ENCODE measurements around the gene TYW5.
"Not testable (repeated sequence)": the region's sequence is repeated elsewhere in the genome, so short reads cannot be mapped to it uniquely, and the experiment has no call there.

TYW5 gene

DNA sequence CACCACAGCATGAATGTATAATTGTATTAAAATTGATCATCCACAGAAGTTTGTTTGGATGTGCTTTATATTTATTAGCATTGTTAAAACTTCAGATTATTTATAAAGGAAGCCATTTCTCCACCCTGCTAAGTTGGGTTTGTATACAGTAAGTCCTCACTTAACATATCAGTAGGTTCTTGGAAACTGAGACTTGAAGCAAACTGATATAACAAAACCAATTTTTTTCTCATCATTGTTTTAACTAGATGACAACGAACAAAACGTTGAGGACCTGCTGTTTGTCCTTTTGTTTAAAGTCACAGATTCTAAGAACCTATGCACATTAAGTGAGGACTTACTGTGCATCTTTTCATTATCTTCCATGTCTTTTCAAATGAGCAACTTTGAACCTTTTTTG, 27.1 kb downstream of the TYW5 start:
- no peak overlapping the region for H3K4me3 ChIP-seq (ENCODE audit: low read depth in 1 of 2, low read length in 2 of 2)
- peaks cover 8 to 40% of the 10 kb centered on the region in 2 donors for H3K36me3 ChIP-seq (ENCODE audit: control insufficient read depth in 1 of 2, insufficient read depth in 2 of 2, low read length in 2 of 2)
- H3K9ac ChIP-seq (ENCODE audit: low read depth in 1 of 2, low read length in 2 of 2) = no peak overlapping the region
- no peaks in the 10 kb centered on the region for H3K27me3 ChIP-seq (ENCODE audit: control insufficient read depth in 1 of 2, insufficient read depth in 2 of 2, low read length in 2 of 2)
- H3K27ac ChIP-seq (ENCODE audit: low read depth, low read length) = no peak overlapping the region
- H3K4me1 ChIP-seq (ENCODE audit: control insufficient read depth in 1 of 2, insufficient read depth in 2 of 2, low read length in 2 of 2) = no peaks in the 10 kb centered on the region
- H3K9me3 ChIP-seq (ENCODE audit: control insufficient read depth in 1 of 2, low read length in 2 of 2) = no peaks in the 10 kb centered on the region

DNA sequence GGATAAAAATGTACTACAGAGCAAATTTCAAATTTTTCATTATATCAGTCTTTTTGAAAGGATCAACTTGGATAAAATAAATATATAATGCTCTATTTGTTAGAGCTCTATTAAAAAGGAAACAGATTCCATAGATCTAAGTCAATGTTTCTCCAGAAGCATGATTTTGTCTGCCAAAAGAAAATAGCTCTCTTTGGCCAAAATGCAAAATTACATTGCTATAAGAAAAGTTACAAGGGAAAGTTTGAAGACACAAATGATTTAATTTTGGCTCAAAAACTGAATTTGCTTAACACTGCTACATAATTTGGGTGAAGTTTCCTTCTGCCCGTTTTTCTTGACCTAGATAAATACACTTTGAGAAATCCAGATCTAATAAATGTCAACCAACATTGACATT, 28.5 kb downstream of the TYW5 start:
- Histone ChIP-seq H3K27ac (ENCODE audit: low read depth, low read length) (no peak overlapping the region), H3K9me3 (ENCODE audit: control insufficient read depth in 1 of 2, low read length in 2 of 2) (no peaks in the 10 kb centered on the region), H3K27me3 (ENCODE audit: control insufficient read depth in 1 of 2, insufficient read depth in 2 of 2, low read length in 2 of 2) (no peaks in the 10 kb centered on the region), H3K4me1 (ENCODE audit: control insufficient read depth in 1 of 2, insufficient read depth in 2 of 2, low read length in 2 of 2) (no peaks in the 10 kb centered on the region), H3K9ac (ENCODE audit: low read depth in 1 of 2, low read length in 2 of 2) (no peak overlapping the region), H3K4me3 (ENCODE audit: low read depth in 1 of 2, low read length in 2 of 2) (no peak overlapping the region), H3K36me3 (ENCODE audit: control insufficient read depth in 1 of 2, insufficient read depth in 2 of 2, low read length in 2 of 2) (peaks cover 0 to 27% of the 10 kb centered on the region in 2 donors)

DNA sequence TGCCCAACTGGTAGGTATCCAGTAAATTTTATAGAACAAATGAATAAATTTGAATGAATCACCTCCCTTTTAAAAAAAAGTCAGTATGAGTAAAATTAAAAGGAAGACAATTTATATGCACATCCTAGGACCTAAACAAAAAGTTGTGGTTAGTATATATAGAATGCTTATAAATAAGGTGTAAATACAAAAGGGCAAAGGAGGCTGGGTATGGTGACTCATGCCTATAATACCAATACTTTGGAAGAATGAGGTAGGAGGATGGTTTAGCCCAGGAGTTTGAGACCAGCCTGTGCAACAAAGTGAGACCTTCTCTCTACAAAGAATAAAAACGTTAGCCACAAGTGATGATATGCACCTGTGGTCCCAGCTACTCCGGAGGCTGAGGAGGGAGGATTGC, 31.4 kb downstream of the TYW5 start:
- no peak overlapping the region for H3K27ac ChIP-seq (ENCODE audit: low read depth, low read length)
- no peaks in the 10 kb centered on the region for H3K4me1 ChIP-seq (ENCODE audit: control insufficient read depth in 1 of 2, insufficient read depth in 2 of 2, low read length in 2 of 2)
- no peak overlapping the region for H3K9ac ChIP-seq (ENCODE audit: low read depth in 1 of 2, low read length in 2 of 2)
- H3K36me3 ChIP-seq (ENCODE audit: control insufficient read depth in 1 of 2, insufficient read depth in 2 of 2, low read length in 2 of 2) = peaks cover 0 to 12% of the 10 kb centered on the region in 2 donors
- H3K9me3 ChIP-seq (ENCODE audit: control insufficient read depth in 1 of 2, low read length in 2 of 2) = no peaks in the 10 kb centered on the region
- no peaks in the 10 kb centered on the region for H3K27me3 ChIP-seq (ENCODE audit: control insufficient read depth in 1 of 2, insufficient read depth in 2 of 2, low read length in 2 of 2)
- H3K4me3 ChIP-seq (ENCODE audit: low read depth in 1 of 2, low read length in 2 of 2) = no peak overlapping the region

DNA sequence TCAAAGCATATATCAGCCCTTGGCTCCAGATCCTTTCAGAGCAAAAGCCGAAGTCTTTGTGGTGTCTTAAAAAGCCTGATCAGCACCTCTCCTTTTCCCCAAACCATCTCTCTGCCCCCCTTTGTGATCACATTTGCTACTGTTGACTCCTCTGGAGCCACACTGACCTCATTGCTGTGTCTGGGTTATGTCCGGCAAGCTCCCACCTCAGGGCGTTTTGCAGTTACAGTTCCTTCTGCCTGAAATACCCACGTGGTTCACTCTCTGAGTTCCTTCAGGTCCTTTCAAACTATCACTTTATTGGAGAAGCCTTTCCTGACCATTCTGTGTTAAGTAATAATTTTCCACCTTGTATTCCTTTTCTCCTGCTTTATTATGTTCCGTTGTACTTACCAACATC, 32.4 kb downstream of the TYW5 start:
- Histone ChIP-seq H3K4me1 (ENCODE audit: control insufficient read depth in 1 of 2, insufficient read depth in 2 of 2, low read length in 2 of 2) (no peaks in the 10 kb centered on the region), H3K27ac (ENCODE audit: low read depth, low read length) (no peak overlapping the region), H3K27me3 (ENCODE audit: control insufficient read depth in 1 of 2, insufficient read depth in 2 of 2, low read length in 2 of 2) (no peaks in the 10 kb centered on the region), H3K9ac (ENCODE audit: low read depth in 1 of 2, low read length in 2 of 2) (no peak overlapping the region), H3K36me3 (ENCODE audit: control insufficient read depth in 1 of 2, insufficient read depth in 2 of 2, low read length in 2 of 2) (peaks cover 0 to 17% of the 10 kb centered on the region in 2 donors), H3K9me3 (ENCODE audit: control insufficient read depth in 1 of 2, low read length in 2 of 2) (no peaks in the 10 kb centered on the region), H3K4me3 (ENCODE audit: low read depth in 1 of 2, low read length in 2 of 2) (no peak overlapping the region)

DNA sequence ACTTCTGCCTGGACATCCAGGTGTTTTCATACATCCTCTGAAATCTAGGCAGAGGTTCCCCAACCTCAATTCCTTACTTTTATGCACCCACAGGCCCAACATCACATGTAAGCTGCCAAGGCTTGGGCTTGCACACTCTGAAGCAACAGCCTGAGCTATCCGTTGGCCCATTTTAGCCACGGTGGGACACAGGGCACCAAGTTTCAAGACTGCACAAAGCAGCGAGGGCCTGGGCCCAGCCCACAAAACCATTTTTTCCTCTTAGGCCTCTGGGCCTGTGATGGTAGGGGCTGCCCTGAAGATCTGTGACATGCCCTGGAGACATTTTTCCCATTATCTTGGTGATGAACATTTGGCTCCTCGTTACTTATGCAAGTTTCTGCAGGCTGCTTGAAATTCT, 38.3 kb downstream of the TYW5 start:
- Histone ChIP-seq H3K4me3 (ENCODE audit: low read depth in 1 of 2, low read length in 2 of 2) (no peak overlapping the region), H3K27ac (ENCODE audit: low read depth, low read length) (no peak overlapping the region), H3K27me3 (ENCODE audit: control insufficient read depth in 1 of 2, insufficient read depth in 2 of 2, low read length in 2 of 2) (no peaks in the 10 kb centered on the region), H3K9me3 (ENCODE audit: control insufficient read depth in 1 of 2, low read length in 2 of 2) (peaks cover 0 to 8% of the 10 kb centered on the region in 2 donors), H3K36me3 (ENCODE audit: control insufficient read depth in 1 of 2, insufficient read depth in 2 of 2, low read length in 2 of 2) (peaks cover 0 to 15% of the 10 kb centered on the region in 2 donors), H3K9ac (ENCODE audit: low read depth in 1 of 2, low read length in 2 of 2) (no peak overlapping the region), H3K4me1 (ENCODE audit: control insufficient read depth in 1 of 2, insufficient read depth in 2 of 2, low read length in 2 of 2) (peaks cover 15 to 22% of the 10 kb centered on the region in 2 donors)

DNA sequence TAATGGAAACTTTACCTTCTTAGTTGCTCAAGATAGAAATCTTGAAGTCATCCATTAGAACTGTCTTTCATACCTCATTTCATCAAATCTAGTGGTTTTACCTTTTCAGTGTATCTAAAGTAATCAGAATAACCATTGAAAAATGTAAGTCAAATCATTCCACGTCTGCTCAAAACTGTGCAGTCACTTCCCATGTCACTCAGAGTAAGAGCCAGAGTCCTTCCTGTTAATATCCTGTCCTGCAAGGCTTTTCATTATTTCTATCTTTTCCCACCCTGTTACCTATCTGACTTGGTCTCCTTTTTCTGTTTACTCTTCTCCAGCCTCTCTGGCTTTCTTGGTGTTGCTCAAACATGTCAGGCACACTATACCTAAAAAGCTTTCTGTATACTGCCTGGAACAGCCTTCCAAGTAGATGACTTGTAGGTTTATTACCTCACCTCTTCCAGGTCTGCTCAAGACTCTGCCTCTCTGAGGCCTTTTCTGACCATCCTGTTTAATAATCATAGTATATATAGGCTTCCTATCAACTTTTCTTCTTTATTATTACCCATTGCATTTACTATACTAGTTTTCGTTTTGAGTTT, 40.8 kb downstream of the TYW5 start:
- H3K9me3 ChIP-seq (ENCODE audit: control insufficient read depth in 1 of 2, low read length in 2 of 2) = peaks cover 0 to 8% of the 10 kb centered on the region in 2 donors
- H3K9ac ChIP-seq (ENCODE audit: low read depth in 1 of 2, low read length in 2 of 2) = no peak overlapping the region
- peaks cover 0 to 15% of the 10 kb centered on the region in 2 donors for H3K36me3 ChIP-seq (ENCODE audit: control insufficient read depth in 1 of 2, insufficient read depth in 2 of 2, low read length in 2 of 2)
- no peaks in the 10 kb centered on the region for H3K27me3 ChIP-seq (ENCODE audit: control insufficient read depth in 1 of 2, insufficient read depth in 2 of 2, low read length in 2 of 2)
- H3K4me1 ChIP-seq (ENCODE audit: control insufficient read depth in 1 of 2, insufficient read depth in 2 of 2, low read length in 2 of 2) = peaks cover 22 to 27% of the 10 kb centered on the region in 2 donors
- H3K27ac ChIP-seq (ENCODE audit: low read depth, low read length) = no peak overlapping the region
- H3K4me3 ChIP-seq (ENCODE audit: low read depth in 1 of 2, low read length in 2 of 2) = no peak overlapping the region

DNA sequence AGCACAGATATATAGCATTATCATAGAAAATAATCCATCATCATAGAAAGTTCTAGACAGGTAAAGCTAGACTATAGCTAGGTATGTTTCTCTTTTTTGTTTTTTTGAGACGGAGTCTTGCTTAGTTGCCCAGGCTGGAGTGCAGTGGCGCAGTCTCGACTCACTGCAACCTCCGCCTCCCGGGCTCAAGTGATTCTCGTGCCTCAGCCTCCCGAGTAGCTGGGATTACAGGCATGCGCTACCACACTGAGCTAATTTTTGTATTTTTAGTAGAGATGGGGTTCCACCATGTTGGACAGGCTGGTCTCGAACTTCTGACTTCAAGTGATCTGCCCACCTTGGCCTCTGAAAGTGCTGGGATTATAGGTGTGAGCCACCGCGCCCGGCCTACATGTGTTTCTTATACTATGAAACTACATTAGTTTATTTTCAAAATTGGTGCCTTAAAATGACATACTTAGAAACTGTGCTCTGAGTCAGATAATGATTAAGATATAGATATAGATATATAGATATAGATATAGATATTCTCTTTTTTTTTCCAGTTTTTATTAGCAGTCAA, 42.7 kb downstream of the TYW5 start:
- not testable (repeated sequence) for H3K9me3 ChIP-seq (ENCODE audit: control insufficient read depth in 1 of 2, low read length in 2 of 2); H3K27me3 ChIP-seq (ENCODE audit: control insufficient read depth in 1 of 2, insufficient read depth in 2 of 2, low read length in 2 of 2); H3K27ac ChIP-seq (ENCODE audit: low read depth, low read length); H3K36me3 ChIP-seq (ENCODE audit: control insufficient read depth in 1 of 2, insufficient read depth in 2 of 2, low read length in 2 of 2)
- Histone ChIP-seq H3K4me1 (ENCODE audit: control insufficient read depth in 1 of 2, insufficient read depth in 2 of 2, low read length in 2 of 2) (peaks cover 22 to 27% of the 10 kb centered on the region in 2 donors), H3K9ac (ENCODE audit: low read depth in 1 of 2, low read length in 2 of 2) (peak overlapping the region in 1 of 2 donors; percentile 99), H3K4me3 (ENCODE audit: low read depth in 1 of 2, low read length in 2 of 2) (peak overlapping the region; percentile 97 to 98)

DNA sequence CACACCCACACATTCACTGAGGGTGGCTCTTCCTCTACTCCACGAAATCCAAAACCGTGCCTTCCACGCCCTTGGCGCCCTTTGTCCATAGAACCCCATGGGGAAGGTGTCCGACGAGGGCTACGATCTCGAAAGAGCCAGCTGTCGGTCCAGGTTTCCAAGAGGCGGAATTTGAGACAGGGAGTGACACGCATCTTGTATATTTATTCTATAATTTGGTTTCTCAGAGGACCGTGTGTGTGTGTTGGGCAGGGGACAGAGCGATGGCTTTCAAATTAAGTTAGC, 43.5 kb downstream of the TYW5 start:
- Histone ChIP-seq H3K4me3 (ENCODE audit: low read depth in 1 of 2, low read length in 2 of 2) (peak overlapping the region; percentile 97 to 98), H3K27ac (ENCODE audit: low read depth, low read length) (peak overlapping the region; percentile 98), H3K27me3 (ENCODE audit: control insufficient read depth in 1 of 2, insufficient read depth in 2 of 2, low read length in 2 of 2) (no peaks in the 10 kb centered on the region), H3K9me3 (ENCODE audit: control insufficient read depth in 1 of 2, low read length in 2 of 2) (peaks cover 0 to 3% of the 10 kb centered on the region in 2 donors), H3K9ac (ENCODE audit: low read depth in 1 of 2, low read length in 2 of 2) (peak overlapping the region; percentile 88 to 99), H3K36me3 (ENCODE audit: control insufficient read depth in 1 of 2, insufficient read depth in 2 of 2, low read length in 2 of 2) (peaks cover 0 to 4% of the 10 kb centered on the region in 2 donors), H3K4me1 (ENCODE audit: control insufficient read depth in 1 of 2, insufficient read depth in 2 of 2, low read length in 2 of 2) (peaks cover 22 to 27% of the 10 kb centered on the region in 2 donors)

DNA sequence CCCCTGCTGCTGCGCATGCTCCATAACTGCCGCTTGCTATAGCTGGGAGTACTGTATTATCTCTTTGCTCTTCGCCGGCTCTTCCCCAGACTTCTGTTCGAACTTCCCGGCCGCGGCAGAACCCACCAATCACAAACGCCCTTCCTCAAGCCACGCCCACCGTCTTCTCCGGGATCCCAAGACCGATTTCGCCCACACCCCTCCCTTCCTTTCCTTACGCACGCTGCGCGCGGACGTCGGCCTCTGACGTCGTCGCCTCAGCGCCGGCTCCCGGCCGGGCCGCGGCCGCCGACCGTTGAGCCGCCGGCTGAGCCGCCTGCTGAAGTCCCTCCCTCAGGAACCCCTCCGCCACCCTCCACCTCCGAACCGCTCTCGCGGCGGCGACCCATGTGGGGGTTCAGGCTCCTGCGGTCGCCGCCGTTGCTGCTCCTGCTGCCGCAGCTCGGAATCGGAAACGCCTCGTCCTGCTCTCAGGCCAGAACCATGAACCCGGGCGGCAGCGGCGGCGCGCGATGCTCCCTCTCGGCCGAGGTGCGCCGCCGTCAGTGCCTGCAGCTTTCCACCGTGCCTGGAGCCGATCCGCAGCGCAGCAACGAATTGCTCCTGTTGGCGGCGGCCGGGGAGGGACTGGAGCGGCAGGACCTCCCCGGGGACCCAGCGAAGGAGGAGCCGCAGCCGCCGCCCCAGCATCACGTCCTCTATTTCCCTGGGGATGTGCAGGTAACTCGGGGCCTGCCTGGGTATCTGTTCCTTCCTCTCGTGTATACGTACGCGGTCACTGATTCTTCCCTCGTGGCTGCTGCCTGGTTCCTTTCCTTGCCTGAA, 44.0 kb downstream of the TYW5 start, which contains the start of gene C2orf69:
C2orf69 (plus strand) TSS at position 242 of the 825 bp plus-strand sequence; CDS start at position 388, 146 bp downstream.
- H3K27me3 ChIP-seq (ENCODE audit: control insufficient read depth in 1 of 2, insufficient read depth in 2 of 2, low read length in 2 of 2) = no peaks in the 10 kb centered on the region
- H3K27ac ChIP-seq (ENCODE audit: low read depth, low read length) = peak within 1 kb of the TSS; percentile 98
- no peaks in the 10 kb centered on the region for H3K9me3 ChIP-seq (ENCODE audit: control insufficient read depth in 1 of 2, low read length in 2 of 2)
- peaks cover 22 to 27% of the 10 kb centered on the region in 2 donors for H3K4me1 ChIP-seq (ENCODE audit: control insufficient read depth in 1 of 2, insufficient read depth in 2 of 2, low read length in 2 of 2)
- H3K4me3 ChIP-seq (ENCODE audit: low read depth in 1 of 2, low read length in 2 of 2) = peak within 1 kb of the TSS; percentile 97 to 98
- H3K9ac ChIP-seq (ENCODE audit: low read depth in 1 of 2, low read length in 2 of 2) = peak within 1 kb of the TSS; percentile 88 to 99
- no peaks in the 10 kb centered on the region for H3K36me3 ChIP-seq (ENCODE audit: control insufficient read depth in 1 of 2, insufficient read depth in 2 of 2, low read length in 2 of 2)

DNA sequence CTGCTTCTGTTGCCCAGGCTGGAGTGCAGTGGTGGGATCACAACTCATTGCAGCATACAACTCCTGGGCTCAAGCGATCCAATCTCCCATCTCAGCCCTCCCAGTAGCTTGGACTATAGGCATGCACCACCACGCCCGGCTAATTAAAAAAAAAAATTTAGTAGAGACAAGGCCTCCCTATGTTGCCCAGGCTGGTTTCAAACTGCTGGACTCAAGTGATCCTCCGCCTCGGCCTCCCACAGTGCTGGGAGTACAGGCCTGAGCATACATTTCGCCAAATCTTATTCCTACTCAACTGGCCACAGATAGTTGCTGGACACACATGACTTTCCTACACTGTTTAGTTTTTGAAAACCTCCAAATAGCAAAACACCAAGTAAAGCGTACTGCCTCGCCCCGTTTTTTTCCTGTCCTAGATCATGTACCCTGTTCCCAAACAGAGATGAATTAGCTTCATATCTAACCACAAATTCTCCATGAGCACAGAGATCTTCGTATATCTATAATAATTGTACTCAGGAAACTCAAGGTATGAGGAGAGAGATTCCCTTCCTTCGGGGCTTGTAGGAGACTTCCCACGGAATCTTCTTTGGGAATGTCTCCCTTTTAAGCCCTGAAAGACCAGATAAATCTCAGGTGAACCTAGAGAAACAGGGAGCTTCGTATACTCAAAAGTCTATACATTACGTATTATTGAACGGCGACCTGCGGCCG, 44.8 kb downstream of the TYW5 start:
- Histone ChIP-seq H3K9me3 (ENCODE audit: control insufficient read depth in 1 of 2, low read length in 2 of 2) (no peaks in the 10 kb centered on the region), H3K27me3 (ENCODE audit: control insufficient read depth in 1 of 2, insufficient read depth in 2 of 2, low read length in 2 of 2) (no peaks in the 10 kb centered on the region), H3K4me3 (ENCODE audit: low read depth in 1 of 2, low read length in 2 of 2) (peak overlapping the region; percentile 97 to 98), H3K9ac (ENCODE audit: low read depth in 1 of 2, low read length in 2 of 2) (no peak overlapping the region), H3K36me3 (ENCODE audit: control insufficient read depth in 1 of 2, insufficient read depth in 2 of 2, low read length in 2 of 2) (no peaks in the 10 kb centered on the region), H3K27ac (ENCODE audit: low read depth, low read length) (no peak overlapping the region), H3K4me1 (ENCODE audit: control insufficient read depth in 1 of 2, insufficient read depth in 2 of 2, low read length in 2 of 2) (peaks cover 22 to 27% of the 10 kb centered on the region in 2 donors)
